NCI-H82 (cell line): ENCODE results near the gene CERCAM.
A peak's percentile ranks its signal among the peaks of the same experiment; 100 is the strongest.
"Not testable (repeated sequence)": the region's sequence is repeated elsewhere in the genome, so short reads cannot be mapped to it uniquely, and the experiment has no call there.

Experiments
- DNase-seq: peaks from one replicate; lab custom pipeline; 2025; lab: John Stamatoyannopoulos, UW

CERCAM gene

GRCh38 chr9:128393145-128393775, 27.4 kb upstream of the CERCAM start:
- DNase-seq, result no peak

GRCh38 chr9:128393970-128394369, 26.7 kb upstream of the CERCAM start:
- peak; percentile 14 for DNase-seq

GRCh38 chr9:128394379-128395168, 26.1 kb upstream of the CERCAM start:
- DNase-seq, result peak; percentile 44

GRCh38 chr9:128396970-128397613, 23.6 kb upstream of the CERCAM start:
- DNase-seq, result no peak

GRCh38 chr9:128397831-128398230, 22.8 kb upstream of the CERCAM start:
- DNase-seq, result no peak

GRCh38 chr9:128399861-128400260, 20.8 kb upstream of the CERCAM start:
- DNase-seq, result no peak

GRCh38 chr9:128404560-128404959, 16.1 kb upstream of the CERCAM start:
- no peak for DNase-seq

- no peak for DNase-seq
Observed at GRCh38 chr9:128405077-128405779, 15.4 kb upstream of the CERCAM start.

- DNase-seq, result no peak
Observed at GRCh38 chr9:128405780-128406171, 14.9 kb upstream of the CERCAM start.

- DNase-seq, result no peak
Observed at GRCh38 chr9:128406848-128407391, 13.7 kb upstream of the CERCAM start.

- DNase-seq, result no peak
Observed at GRCh38 chr9:128408963-128409431, 11.7 kb upstream of the CERCAM start.

- no peak for DNase-seq
Observed at GRCh38 chr9:128409450-128409849, 11.2 kb upstream of the CERCAM start.

- peak; percentile 32 for DNase-seq
Observed at GRCh38 chr9:128409978-128410377, 10.7 kb upstream of the CERCAM start.

- DNase-seq, result peak; percentile 21
Observed at GRCh38 chr9:128411364-128412119, 9.1 kb upstream of the CERCAM start.

GRCh38 chr9:128412120-128412790, 8.4 kb upstream of the CERCAM start:
- peak; percentile 90 for DNase-seq

- DNase-seq, result not testable (repeated sequence)
Observed at GRCh38 chr9:128413728-128414127, 6.9 kb upstream of the CERCAM start.

- DNase-seq, result peak; percentile 38
Observed at GRCh38 chr9:128414461-128414860, 6.2 kb upstream of the CERCAM start.

GRCh38 chr9:128415281-128415680, 5.4 kb upstream of the CERCAM start:
- no peak for DNase-seq

- DNase-seq, result no peak
Observed at GRCh38 chr9:128416014-128416413, 4.6 kb upstream of the CERCAM start.

GRCh38 chr9:128416432-128417019, 4.1 kb upstream of the CERCAM start:
- DNase-seq, result no peak
